ENCODE data around the gene TARP.
"Not testable (repeated sequence)": the region's sequence is repeated elsewhere in the genome, so short reads cannot be mapped to it uniquely, and the experiment has no call there.

Gene TARP

GRCh38 chr7:38276096-38276877, 2.9 kb upstream of the TARP start:
- no peak for TF ChIP-seq CTCF (IDR thresholded peaks at IDR 0.05; ENCODE audit: extremely low read depth, missing control alignments)
- DNase-seq (ENCODE audit: low spot score) = no peak

- no peak for DNase-seq (ENCODE audit: low spot score)
- no peak for TF ChIP-seq CTCF (IDR thresholded peaks at IDR 0.05; ENCODE audit: extremely low read depth, missing control alignments)
Observed at GRCh38 chr7:38274927-38275620, 1.6 kb upstream of the TARP start.

GRCh38 chr7:38274486-38274885, 1.1 kb upstream of the TARP start:
- DNase-seq (ENCODE audit: low spot score) = no peak
- TF ChIP-seq CTCF (IDR thresholded peaks at IDR 0.05; ENCODE audit: extremely low read depth, missing control alignments) = no peak

DNA sequence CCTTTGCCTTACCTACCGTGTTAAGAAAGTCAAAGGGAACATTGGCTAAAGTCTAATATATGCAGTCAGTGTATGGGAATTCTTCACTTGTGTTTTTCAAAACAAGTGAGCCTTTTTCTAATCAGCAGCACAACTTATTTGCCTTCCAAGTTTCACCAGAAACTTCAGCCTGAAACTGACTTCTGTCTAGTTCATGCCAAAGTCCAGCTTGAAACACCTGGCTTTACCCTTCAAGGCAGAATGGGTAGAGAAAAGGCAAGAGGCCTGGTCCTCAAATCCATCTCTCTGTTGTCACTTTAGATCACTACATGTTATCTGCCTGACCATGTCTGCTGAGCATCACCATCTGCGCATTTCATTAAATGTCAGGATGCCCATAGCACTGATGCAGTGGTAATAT, 3.0 kb downstream of the TARP start:
- DNase-seq (ENCODE audit: low spot score) = not testable (repeated sequence)

DNA sequence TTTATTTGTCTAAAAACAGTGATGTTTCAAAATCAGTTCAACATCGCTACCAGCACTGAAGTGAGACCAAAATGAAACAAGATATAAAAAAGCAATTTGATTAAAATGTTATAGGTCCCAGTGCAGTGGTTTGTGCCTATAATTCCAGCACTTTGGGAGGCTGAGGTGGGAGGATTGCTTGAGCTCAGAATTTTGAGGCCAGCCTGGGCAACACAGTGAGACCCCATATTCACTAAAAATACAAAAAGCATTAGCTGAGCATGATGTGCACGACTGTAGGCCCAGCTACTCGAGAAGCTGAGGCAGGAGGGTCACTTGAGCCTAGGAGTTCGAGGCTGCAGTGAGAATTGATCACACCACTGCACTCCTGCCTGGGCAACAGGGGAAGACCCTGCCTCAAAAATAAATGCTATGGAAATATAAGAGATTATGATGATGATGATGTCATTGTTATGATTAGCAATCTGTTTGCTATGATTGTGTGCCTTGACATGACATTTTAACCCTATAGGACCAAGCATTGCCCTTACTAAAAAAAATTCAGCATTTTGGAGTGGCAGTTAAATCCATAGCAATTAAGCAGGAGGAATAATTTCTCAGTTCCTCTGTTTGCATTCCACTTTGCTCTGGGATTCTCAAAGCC, 3.6 kb downstream of the TARP start:
- not testable (repeated sequence) for DNase-seq (ENCODE audit: low spot score)

GRCh38 chr7:38265958-38266357, 7.5 kb downstream of the TARP start:
- not testable (repeated sequence) for DNase-seq (ENCODE audit: low spot score)

DNA sequence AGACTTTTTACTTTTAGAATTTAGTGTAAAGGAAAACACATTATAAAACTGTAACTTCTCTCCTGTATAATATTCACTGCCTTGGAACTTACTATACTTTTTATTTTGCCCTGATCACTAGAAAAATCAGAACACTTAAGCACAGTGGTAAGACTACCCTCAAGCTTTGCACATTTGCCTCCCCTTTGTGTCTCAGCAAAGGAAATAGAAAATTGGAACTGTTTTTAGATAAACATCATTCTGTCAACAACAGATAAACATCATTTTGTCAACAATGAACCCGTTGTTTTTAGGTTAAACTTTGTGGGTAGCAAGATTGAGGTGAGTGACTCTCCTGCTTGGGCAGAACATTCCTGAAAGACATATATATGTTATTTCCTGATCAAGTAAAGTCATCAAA, 8.8 kb downstream of the TARP start:
- not testable (repeated sequence) for DNase-seq (ENCODE audit: low spot score)

DNA sequence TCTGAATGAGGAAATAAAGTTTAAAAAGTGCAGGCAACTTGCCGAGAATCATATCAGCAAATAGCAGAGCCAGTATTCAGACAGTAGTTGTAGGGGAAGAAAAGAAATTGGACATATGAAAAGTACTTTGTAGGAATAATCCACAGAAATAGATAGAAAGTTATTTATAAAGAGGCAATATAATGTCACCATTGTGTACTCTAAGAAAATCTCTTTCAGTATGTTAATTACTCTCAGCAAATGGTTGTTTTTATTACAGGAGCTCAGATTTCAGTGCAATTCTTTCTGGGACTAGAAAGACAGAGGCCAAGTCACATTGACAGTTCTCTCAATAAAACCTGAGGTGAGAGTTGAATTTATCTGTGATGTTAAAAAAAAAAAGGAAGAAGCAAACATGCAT, 10.2 kb downstream of the TARP start:
- DNase-seq (ENCODE audit: low spot score) = not testable (repeated sequence)

- no peak for DNase-seq (ENCODE audit: low spot score)
- TF ChIP-seq CTCF (IDR thresholded peaks at IDR 0.05; ENCODE audit: extremely low read depth, missing control alignments) = no peak
Observed at GRCh38 chr7:38262545-38262944, 10.9 kb downstream of the TARP start.

- not testable (repeated sequence) for DNase-seq (ENCODE audit: low spot score)
Observed at GRCh38 chr7:38262026-38262425, 11.4 kb downstream of the TARP start.

DNA sequence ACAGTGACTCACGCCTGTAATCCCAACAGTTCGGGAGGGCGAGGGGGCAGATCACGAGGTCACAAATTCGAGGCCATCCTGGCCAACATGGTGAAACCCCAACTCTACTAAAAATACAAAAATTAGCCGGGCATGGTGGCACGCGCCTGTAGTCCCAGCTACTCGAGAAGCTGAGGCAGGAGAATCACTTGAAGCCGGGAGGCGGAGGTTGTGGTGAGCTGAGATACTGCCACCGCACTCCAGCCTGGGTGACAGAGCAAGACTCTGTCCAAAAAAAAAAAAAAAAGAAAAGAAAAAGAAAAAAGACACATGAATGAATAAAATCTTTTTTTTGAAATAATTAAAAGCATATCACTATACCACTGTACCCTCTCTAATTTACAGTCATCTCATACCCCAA, 11.8 kb downstream of the TARP start:
- not testable (repeated sequence) for DNase-seq (ENCODE audit: low spot score)

GRCh38 chr7:38259157-38259556, 14.3 kb downstream of the TARP start:
- DNase-seq (ENCODE audit: low spot score) = not testable (repeated sequence)
